ENCODE data around the gene FAM107B. TPM values are rescaled to one million over a fixed set of nuclear protein-coding genes. Genes with fewer than 3 reads are reported as not detected.

Gene FAM107B
- total and polyA plus RNA-seq, 2 of the 8 experiments (the other 6 are each of a cell fraction or from before 2014, with no cell fraction given), result 7.5 to 28.1 TPM

- Histone ChIP-seq H2BK120ac (replicated peaks; ENCODE audit: low read depth, low read length) (no peak overlapping the region), H4K91ac (replicated peaks; ENCODE audit: insufficient read length, low read length) (no peak overlapping the region), H2AFZ (ENCODE audit: low read length) (no peak overlapping the region), H2BK15ac (ENCODE audit: low read length) (no peak overlapping the region), H2BK12ac (ENCODE audit: low read depth, low read length) (no peak overlapping the region), H3K4ac (replicated peaks; ENCODE audit: insufficient read length, low read depth, low read length) (no peak overlapping the region), H4K8ac (ENCODE audit: extremely low read depth, insufficient read depth, low read length) (no peak overlapping the region), H3K23ac (ENCODE audit: insufficient read length) (no peak overlapping the region), H3K4me3 (ENCODE audit: extremely low read depth in 1 of 4, insufficient read depth in 2 of 4, low read depth in 3 of 4, low read length in 4 of 4) (no peak overlapping the region; a peak in 1 of 8 replicates), H3K56ac (replicated peaks; ENCODE audit: insufficient read length, low read depth, low read length) (no peak overlapping the region), H3K23me2 (ENCODE audit: low read depth, low read length) (no peaks in the 10 kb centered on the region), H3K27ac (ENCODE audit: low read depth, low read length) (peak overlapping the region; percentile 43; the same call in 1 of the 2 replicates), H2BK5ac (ENCODE audit: low read depth, low read length) (no peak overlapping the region), H2AK5ac (ENCODE audit: low read depth, low read length) (no peak overlapping the region), H3K4me1 (replicated peaks in 1 of 4; ENCODE audit: control insufficient read depth in 3 of 4, insufficient read depth in 4 of 4, low read length in 3 of 4) (peaks cover 2 to 7% (median 5%) of the 10 kb centered on the region in 4 experiments; a peak in 4 of 7 replicates), H4K20me1 (replicated peaks in 1 of 2; ENCODE audit: control insufficient read depth in 1 of 2, insufficient read depth in 2 of 2, low read length in 2 of 2) (peaks cover 0 to 2% of the 10 kb centered on the region in 2 experiments), H3K79me1 (ENCODE audit: low read depth, low read length) (peaks cover 2% of the 10 kb centered on the region; the same call in 1 of the 2 replicates), H2BK20ac (ENCODE audit: low read length) (no peak overlapping the region), H3K14ac (ENCODE audit: insufficient read length) (no peak overlapping the region), H3K4me2 (ENCODE audit: insufficient read depth in 1 of 2, low read depth in 2 of 2, low read length in 2 of 2) (0 out of 4 replicates have a peak overlapping the region, but pooled peaks of 1 of the 2 experiments have one; percentile 22), H3K9ac (replicated peaks in 1 of 4; ENCODE audit: extremely low read depth in 1 of 4, low read depth in 3 of 4, low read length in 3 of 4) (no peak overlapping the region), H4K5ac (ENCODE audit: insufficient read length, low read depth, low read length) (no peak overlapping the region), H3K36me3 (ENCODE audit: control insufficient read depth in 2 of 4, insufficient read depth in 4 of 4, low read length in 3 of 4) (no peaks in the 10 kb centered on the region), H3K27me3 (replicated peaks in 1 of 4; ENCODE audit: control insufficient read depth in 3 of 4, extremely low read depth in 1 of 4, insufficient read depth in 3 of 4, low read length in 3 of 4) (no peaks in the 10 kb centered on the region), H3K18ac (ENCODE audit: extremely low read depth, low read length) (0 out of 2 replicates have a peak overlapping the region, but pooled peaks have one; percentile 5), H3K9me3 (ENCODE audit: insufficient read depth in 2 of 2, low read depth in 1 of 2, low read length in 1 of 2) (no peaks in the 10 kb centered on the region), H3K79me2 (ENCODE audit: control insufficient read depth in 1 of 2, insufficient read depth in 2 of 2, low read length in 2 of 2) (no peaks in the 10 kb centered on the region; a peak in 1 of 4 replicates)
- DNase-seq (ENCODE audit: low read depth in 1 of 2, low spot score in 2 of 2), result no peak
- WGBS, 2 experiments (ENCODE audit: extremely low coverage in 1 of 2, insufficient coverage in 1 of 2, insufficient read length in 1 of 2, insufficient replicate concordance in 2 of 2, low coverage in 1 of 2, low lambda C conversion rate in 2 of 2, missing lambda C conversion rate in 1 of 2), result 88% methylated on average over 11 of the region's 11 CpGs; no CpG with 5 or more reads in 1 of the 2 experiments
- TF ChIP-seq USF2 (IDR thresholded peaks at IDR 0.05; ENCODE audit: low read length), result peak; percentile 51; the same call in 1 of the 2 replicates
- TF ChIP-seq YY1 (IDR thresholded peaks at IDR 0.05; ENCODE audit: low read depth, low read length), result no peak
- CTCF ChIA-PET (ENCODE audit: partially characterized antibody), result interaction anchor here (0.5 to 15.8 kb wide), 20 partner anchors 11 to 423 kb away, joined by 3 to 156 read pairs (median 4); partner anchors contain the start of genes CDNF, HSPA14 and MSANTD7
- POLR2A ChIA-PET (ENCODE audit: partially characterized antibody), result interaction anchor here (0.8 kb wide), 1 partner anchor 290 kb away, joined by 3 read pairs; no protein-coding TSS in a partner anchor
- FAIRE-seq, result no peak
Observed at GRCh38 chr10:14548474-14548873, 226.2 kb downstream of the FAM107B start.

Data from H1 (cell line).